ENCODE measurements around the gene ETFA.

The ETFA gene

DNA sequence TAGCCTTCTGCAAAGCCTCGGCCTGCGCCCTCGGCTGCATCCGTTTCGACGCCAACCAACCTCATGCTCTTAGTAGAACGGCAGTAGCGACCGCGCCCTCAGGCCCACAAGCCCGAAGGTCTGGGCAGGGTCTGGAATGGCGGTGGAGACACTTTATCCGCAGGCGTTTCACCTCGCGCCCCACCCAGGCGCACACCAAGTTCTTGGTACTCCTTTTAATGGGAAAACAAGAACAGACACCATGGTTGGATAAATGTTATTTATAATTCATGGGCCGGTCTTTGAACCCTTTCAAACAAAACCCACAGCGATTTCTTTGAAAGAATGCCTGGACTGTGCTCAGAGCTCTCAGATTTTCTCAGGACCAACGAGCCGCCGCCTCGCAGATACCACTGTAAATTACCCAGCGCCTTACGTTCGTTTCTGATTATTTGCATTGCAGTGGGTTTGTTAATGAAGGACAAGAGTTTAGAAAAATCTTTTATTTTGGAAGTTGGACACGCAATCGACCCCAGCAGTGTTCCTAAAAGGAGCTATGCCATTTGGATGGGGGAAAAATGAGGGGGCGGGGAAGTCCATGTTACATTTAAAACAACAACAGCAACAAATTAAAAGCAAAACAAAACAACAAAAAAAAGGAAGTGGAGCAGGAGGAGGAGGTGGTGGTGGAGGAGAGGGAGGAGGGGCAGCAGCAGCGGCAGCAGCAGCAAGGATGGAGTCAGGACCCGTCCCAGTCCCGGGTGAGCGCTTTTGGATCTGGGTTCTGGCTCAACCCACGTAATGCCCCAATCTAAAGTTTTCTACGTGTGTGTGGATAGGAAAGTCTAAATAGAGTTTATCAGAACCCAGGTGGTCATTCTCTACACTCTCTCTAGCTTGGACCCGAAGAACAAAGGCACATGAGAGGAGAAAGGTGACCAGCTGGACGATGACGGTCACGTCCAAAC is 24.3 kb upstream of the ETFA start:
- Histone ChIP-seq H3K9me3 (no peaks in the 10 kb centered on the region), H3K27ac (no peak overlapping the region), H3K4me1 (peaks cover 2 to 42% (median 28%) of the 10 kb centered on the region in 4 donors), H3K27me3 (peaks cover 6 to 77% of the 10 kb centered on the region in 2 donors), H3K36me3 (no peaks in the 10 kb centered on the region), H3K4me3 (no peak overlapping the region)
- intact Hi-C loops (cut with DNase I; ENCODE audit: low total_unique reads) = no loop called here
- no peak for DNase-seq
- TF ChIP-seq, protein P1, sequence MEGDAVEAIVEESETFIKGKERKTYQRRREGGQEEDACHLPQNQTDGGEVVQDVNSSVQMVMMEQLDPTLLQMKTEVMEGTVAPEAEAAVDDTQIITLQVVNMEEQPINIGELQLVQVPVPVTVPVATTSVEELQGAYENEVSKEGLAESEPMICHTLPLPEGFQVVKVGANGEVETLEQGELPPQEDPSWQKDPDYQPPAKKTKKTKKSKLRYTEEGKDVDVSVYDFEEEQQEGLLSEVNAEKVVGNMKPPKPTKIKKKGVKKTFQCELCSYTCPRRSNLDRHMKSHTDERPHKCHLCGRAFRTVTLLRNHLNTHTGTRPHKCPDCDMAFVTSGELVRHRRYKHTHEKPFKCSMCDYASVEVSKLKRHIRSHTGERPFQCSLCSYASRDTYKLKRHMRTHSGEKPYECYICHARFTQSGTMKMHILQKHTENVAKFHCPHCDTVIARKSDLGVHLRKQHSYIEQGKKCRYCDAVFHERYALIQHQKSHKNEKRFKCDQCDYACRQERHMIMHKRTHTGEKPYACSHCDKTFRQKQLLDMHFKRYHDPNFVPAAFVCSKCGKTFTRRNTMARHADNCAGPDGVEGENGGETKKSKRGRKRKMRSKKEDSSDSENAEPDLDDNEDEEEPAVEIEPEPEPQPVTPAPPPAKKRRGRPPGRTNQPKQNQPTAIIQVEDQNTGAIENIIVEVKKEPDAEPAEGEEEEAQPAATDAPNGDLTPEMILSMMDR (IDR thresholded peaks at IDR 0.05) = no peak

DNA sequence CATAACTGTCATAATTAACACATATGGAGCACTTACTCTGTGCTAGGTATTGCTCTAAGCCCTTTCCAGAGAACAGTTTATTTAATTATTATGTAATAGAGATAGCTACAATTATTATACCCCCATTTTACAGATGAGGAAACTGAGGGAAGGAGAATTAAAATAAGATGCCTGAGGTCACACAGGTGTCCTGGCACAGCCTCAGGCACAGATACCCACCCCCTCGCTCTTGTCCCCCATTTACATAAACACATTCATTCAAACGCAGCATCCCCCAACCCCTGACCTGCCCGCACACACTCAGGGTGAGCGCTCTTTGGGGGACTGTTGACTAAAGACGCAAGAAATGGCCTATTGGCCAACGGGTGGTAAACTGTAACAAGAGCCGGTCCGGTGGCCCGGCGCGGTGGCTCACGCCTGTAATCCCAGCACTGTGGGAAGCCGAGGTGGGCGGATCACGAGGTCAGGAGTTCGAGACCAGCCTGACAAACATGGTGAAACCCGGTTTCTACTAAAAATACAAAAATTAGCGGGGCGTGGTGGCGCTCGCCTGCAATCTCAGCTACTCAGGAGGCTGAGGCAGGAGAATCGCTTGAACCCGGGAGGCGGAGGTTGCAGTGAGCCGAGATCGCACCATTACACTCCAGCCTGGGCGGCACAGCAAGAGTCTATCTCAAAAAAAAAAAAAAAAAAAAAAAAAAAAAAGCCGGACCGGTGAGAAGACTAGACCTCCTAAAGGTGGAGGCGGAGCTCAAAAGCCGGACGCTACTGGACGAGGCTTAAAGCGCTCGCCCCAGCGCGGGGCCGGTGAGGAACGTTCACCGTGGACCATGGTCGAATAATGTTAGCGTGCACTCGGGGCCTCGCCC is 23.4 kb upstream of the ETFA start:
- DNase-seq = no peak
- Histone ChIP-seq H3K9me3 (no peaks in the 10 kb centered on the region), H3K4me3 (no peak overlapping the region), H3K27ac (no peak overlapping the region), H3K36me3 (no peaks in the 10 kb centered on the region), H3K27me3 (peaks cover 4 to 68% of the 10 kb centered on the region in 2 donors), H3K4me1 (peaks cover 0 to 33% (median 19%) of the 10 kb centered on the region in 4 donors)
- intact Hi-C loops (cut with DNase I; ENCODE audit: low total_unique reads) = loop anchor here (5.0 kb wide), 1 partner anchor 142 kb away; no protein-coding TSS in a partner anchor
- TF ChIP-seq, protein P1 (IDR thresholded peaks at IDR 0.05) = no peak

DNA sequence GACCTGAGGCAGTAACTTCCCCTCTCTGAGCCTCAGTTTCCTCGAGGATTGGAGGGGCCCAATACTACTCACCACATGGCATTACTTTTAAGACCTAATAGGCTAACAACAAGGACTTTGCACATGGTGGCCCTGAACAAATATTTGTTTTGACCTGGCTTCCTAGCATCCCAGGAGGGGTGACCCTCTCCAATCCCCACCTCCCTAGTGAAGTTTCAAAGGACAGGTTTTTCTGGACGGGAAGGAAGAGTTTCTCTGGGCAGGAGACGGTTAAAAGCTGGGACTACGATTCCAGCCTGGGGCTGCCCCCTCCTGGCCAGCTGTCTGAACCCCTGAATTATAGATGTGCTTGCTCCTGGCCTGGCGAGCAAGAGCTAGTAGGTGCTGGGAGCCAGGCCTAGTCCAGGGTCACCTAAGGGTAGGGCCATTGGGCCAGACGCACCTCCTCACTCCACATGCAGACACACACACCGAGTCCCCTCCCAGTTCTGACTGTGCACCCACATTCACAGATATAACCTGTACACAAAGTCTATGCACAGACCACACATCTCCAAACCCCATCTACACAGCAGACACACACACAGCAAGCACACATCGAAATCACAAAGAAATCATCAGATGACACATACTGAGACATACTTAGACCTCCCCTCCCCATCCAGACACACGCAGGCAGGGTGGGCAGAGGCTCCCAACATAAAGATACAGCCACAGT is 22.6 kb upstream of the ETFA start:
- Histone ChIP-seq H3K27me3 (peaks cover 4 to 68% of the 10 kb centered on the region in 2 donors), H3K9me3 (no peaks in the 10 kb centered on the region), H3K27ac (no peak overlapping the region), H3K4me1 (peaks cover 0 to 25% (median 17%) of the 10 kb centered on the region in 4 donors), H3K4me3 (no peak overlapping the region), H3K36me3 (no peaks in the 10 kb centered on the region)
- intact Hi-C loops (cut with DNase I; ENCODE audit: low total_unique reads) = loop anchor here (5.0 kb wide), 1 partner anchor 142 kb away; no protein-coding TSS in a partner anchor
- no peak for DNase-seq
- TF ChIP-seq, protein P1 (IDR thresholded peaks at IDR 0.05) = no peak

DNA sequence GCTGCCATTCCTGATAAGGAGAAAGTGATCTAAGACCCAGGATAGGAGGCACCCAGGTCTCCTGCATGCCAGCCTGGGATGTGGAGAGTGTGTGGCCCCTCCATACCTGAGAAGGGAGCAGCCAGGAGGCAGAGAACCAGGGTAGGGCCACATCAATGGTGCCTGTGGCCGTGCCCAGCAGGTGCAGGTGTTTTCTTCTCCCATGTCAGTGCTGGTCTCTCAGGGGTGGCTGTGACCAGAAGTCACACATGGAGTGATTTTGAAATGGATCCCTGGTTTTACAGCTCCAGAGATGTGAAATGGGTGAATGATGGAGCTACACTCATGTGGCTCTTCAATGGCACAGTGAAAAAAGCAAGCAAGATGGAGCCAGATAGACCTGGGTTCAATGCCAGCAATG is 22.0 kb upstream of the ETFA start:
- H3K4me1 ChIP-seq = peaks cover 0 to 25% (median 17%) of the 10 kb centered on the region in 4 donors
- no peak for DNase-seq
- H3K36me3 ChIP-seq = no peaks in the 10 kb centered on the region
- TF ChIP-seq, protein P1 (IDR thresholded peaks at IDR 0.05) = no peak
- no peaks in the 10 kb centered on the region for H3K9me3 ChIP-seq
- peaks cover 4 to 62% of the 10 kb centered on the region in 2 donors for H3K27me3 ChIP-seq
- no peak overlapping the region for H3K27ac ChIP-seq
- intact Hi-C loops (cut with DNase I; ENCODE audit: low total_unique reads) = loop anchor here (5.0 kb wide), 1 partner anchor 141 kb away; no protein-coding TSS in a partner anchor
- H3K4me3 ChIP-seq = no peak overlapping the region

DNA sequence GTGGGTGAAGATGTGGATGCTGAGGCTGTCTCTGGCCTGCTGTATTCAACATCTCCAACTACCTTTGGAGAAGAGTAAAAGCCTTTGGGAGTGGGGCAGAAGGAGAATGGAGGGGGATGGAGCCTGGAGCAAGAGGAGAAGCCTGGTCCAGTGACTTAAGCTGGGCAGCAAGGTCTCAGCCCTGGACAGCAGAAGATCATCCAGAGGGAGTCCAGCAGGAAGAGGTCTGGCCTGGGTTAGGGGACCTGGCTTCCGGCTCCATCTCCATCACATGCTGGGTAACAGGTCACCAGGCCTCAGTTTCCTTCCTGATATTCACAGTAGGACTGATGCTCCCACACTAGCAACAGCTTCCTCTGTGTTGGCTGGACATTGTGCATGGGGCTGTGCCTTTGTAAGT is 21.5 kb upstream of the ETFA start:
- Histone ChIP-seq H3K9me3 (no peaks in the 10 kb centered on the region), H3K4me1 (peaks cover 0 to 20% (median 14%) of the 10 kb centered on the region in 4 donors), H3K27ac (no peak overlapping the region), H3K27me3 (peaks cover 2 to 57% of the 10 kb centered on the region in 2 donors), H3K4me3 (no peak overlapping the region), H3K36me3 (no peaks in the 10 kb centered on the region)
- DNase-seq = no peak
- TF ChIP-seq, protein P1 (IDR thresholded peaks at IDR 0.05) = no peak
- intact Hi-C loops (cut with DNase I; ENCODE audit: low total_unique reads) = loop anchor here (5.0 kb wide), 1 partner anchor 140 kb away; no protein-coding TSS in a partner anchor
